H1 (cell line): ENCODE measurements around the gene TRIM56. TPM values are rescaled to one million over a fixed set of nuclear protein-coding genes. Genes with fewer than 3 reads are reported as not detected.

Experiments
- CTCF ChIA-PET: fragments of 300-600 bp; sonication (Branson Sonifier 250); formaldehyde crosslinking; loops from one replicate; lab custom pipeline; 2021; ENCODE audit not compliant: partially characterized antibody; lab: Charles Lee
- POLR2A ChIA-PET: fragments of 300-600 bp; sonication (Branson Sonifier 250); formaldehyde crosslinking; loops from one replicate; lab custom pipeline; 2021; ENCODE audit warnings: inconsistent platforms; ENCODE audit not compliant: partially characterized antibody; lab: Charles Lee
- DNase-seq, 2 experiments: peaks; one replicate each; pipeline versions ENCODE4 v3.0.0 to v3.0.0-alpha.2; 2010 to 2022; ENCODE audit warnings: low spot score in 2 of 2, low read depth in 1 of 2, mixed read lengths in 1 of 2
- FAIRE-seq: peaks from 2 replicates; lab custom pipeline; 2011; peaks lifted over from hg19 to GRCh38; lab: Jason Lieb, UNC
- H2AFZ ChIP-seq: 2 replicates; pipeline ENCODE4 v1.8.1; 2012; ENCODE audit warnings: low read length, inconsistent platforms
- H2AK5ac ChIP-seq: 2 replicates; pipeline ENCODE4 v1.6.1; 2013; ENCODE audit warnings: low read depth, low read length
- H2BK120ac ChIP-seq: replicated peaks from 2 replicates; pipeline ENCODE3; 2013; ENCODE audit warnings: low read depth, low read length, inconsistent platforms
- H2BK12ac ChIP-seq: 2 replicates; pipeline ENCODE4 v1.6.1; 2013; ENCODE audit warnings: low read depth, low read length
- H2BK15ac ChIP-seq: 2 replicates; pipeline ENCODE4 v1.6.1; 2013; ENCODE audit warnings: low read length
- H2BK20ac ChIP-seq: 2 replicates; pipeline ENCODE4 v1.6.1; 2013; ENCODE audit warnings: low read length
- H2BK5ac ChIP-seq: 2 replicates; pipeline ENCODE4 v1.6.1; 2013; ENCODE audit warnings: low read depth, low read length
- H3K14ac ChIP-seq: 2 replicates; pipeline ENCODE4 v1.6.1; 2013; ENCODE audit warnings: inconsistent platforms; ENCODE audit not compliant: insufficient read length
- H3K18ac ChIP-seq: 2 replicates; pipeline ENCODE4 v1.6.1; 2013; ENCODE audit warnings: low read length; ENCODE audit errors: extremely low read depth
- H3K23ac ChIP-seq: 2 replicates; pipeline ENCODE4 v1.6.1; 2013; ENCODE audit warnings: inconsistent platforms; ENCODE audit not compliant: insufficient read length
- H3K23me2 ChIP-seq: 2 replicates; pipeline ENCODE4 v1.6.1; 2013; ENCODE audit warnings: low read depth, low read length
- H3K27ac ChIP-seq: 2 replicates; pipeline ENCODE4 v1.6.1; 2011; ENCODE audit warnings: low read depth, low read length, inconsistent platforms
- H3K27me3 ChIP-seq, 4 experiments: replicated peaks in 1 of 4; 1 replicate in 1 of 4; 2 replicates in 3 of 4; pipeline versions ENCODE4 v1.6.1 to v1.8.1; 2011 to 2013; ENCODE audit warnings: low read length in 3 of 4, mild to moderate bottlenecking in 3 of 4, inconsistent platforms in 2 of 4, mixed read lengths in 2 of 4, moderate library complexity in 1 of 4; ENCODE audit not compliant: control insufficient read depth in 3 of 4, insufficient read depth in 3 of 4; ENCODE audit errors: extremely low read depth in 1 of 4
- H3K36me3 ChIP-seq, 4 experiments: 2 replicates each; pipeline versions ENCODE4 v1.6.1 to v1.8.1; 2011 to 2013; ENCODE audit warnings: mild to moderate bottlenecking in 4 of 4, low read length in 3 of 4, moderate library complexity in 2 of 4, control low read depth in 1 of 4, inconsistent platforms in 1 of 4; ENCODE audit not compliant: insufficient read depth in 4 of 4, control insufficient read depth in 2 of 4
- H3K4ac ChIP-seq: replicated peaks from 2 replicates; pipeline ENCODE3; 2013; ENCODE audit warnings: low read length, low read depth, mixed read lengths, inconsistent platforms; ENCODE audit not compliant: insufficient read length
- H3K4me1 ChIP-seq, 4 experiments: replicated peaks in 1 of 4; 1 replicate in 1 of 4; 2 replicates in 3 of 4; pipeline versions ENCODE4 v1.6.1 to v1.8.1; 2011 to 2013; ENCODE audit warnings: low read length in 3 of 4, inconsistent platforms in 2 of 4, mixed read lengths in 1 of 4; ENCODE audit not compliant: insufficient read depth in 4 of 4, control insufficient read depth in 3 of 4
- H3K4me2 ChIP-seq, 2 experiments: 2 replicates each; pipeline versions ENCODE4 v1.6.1 to v1.8.1; 2011 to 2013; ENCODE audit warnings: low read depth in 2 of 2, low read length in 2 of 2, control low read depth in 1 of 2, inconsistent platforms in 1 of 2, mild to moderate bottlenecking in 1 of 2; ENCODE audit not compliant: insufficient read depth in 1 of 2
- H3K4me3 ChIP-seq, 4 experiments: fragments of 200-600, 300-600 bp in 1 of 4; sonication (generic), shearing (Covaris generic), sonication (Bioruptor Twin) in 1 of 4; 2 replicates each; pipeline versions ENCODE4 v1.5.1 to v1.8.1; 2011 to 2016; ENCODE audit warnings: low read length in 4 of 4, low read depth in 3 of 4, control low read depth in 2 of 4, inconsistent platforms in 2 of 4, mild to moderate bottlenecking in 2 of 4, mixed read lengths in 1 of 4, moderate library complexity in 1 of 4; ENCODE audit not compliant: insufficient read depth in 2 of 4; ENCODE audit errors: extremely low read depth in 1 of 4
- H3K56ac ChIP-seq: replicated peaks from 2 replicates; pipeline ENCODE3; 2013; ENCODE audit warnings: low read depth, mild to moderate bottlenecking, mixed read lengths, low read length, inconsistent platforms; ENCODE audit not compliant: insufficient read length
- H3K79me1 ChIP-seq: 2 replicates; pipeline ENCODE4 v1.6.1; 2013; ENCODE audit warnings: low read depth, low read length, control low read depth
- H3K79me2 ChIP-seq, 2 experiments: 2 replicates each; pipeline versions ENCODE4 v1.6.1 to v1.8.1; 2012 to 2013; ENCODE audit warnings: low read length in 2 of 2, mild to moderate bottlenecking in 2 of 2, inconsistent platforms in 1 of 2; ENCODE audit not compliant: insufficient read depth in 2 of 2, control insufficient read depth in 1 of 2
- H3K9ac ChIP-seq, 4 experiments: replicated peaks in 1 of 4; 1 replicate in 1 of 4; 2 replicates in 3 of 4; pipeline versions ENCODE4 v1.6.1 to v1.8.1; 2011 to 2013; ENCODE audit warnings: low read depth in 3 of 4, low read length in 3 of 4, control low read depth in 2 of 4, mild to moderate bottlenecking in 2 of 4, moderate library complexity in 2 of 4, inconsistent platforms in 1 of 4; ENCODE audit errors: extremely low read depth in 1 of 4
- H3K9me3 ChIP-seq, 2 experiments: 2 replicates each; pipeline versions ENCODE4 v1.6.1 to v1.8.1; 2012 to 2013; ENCODE audit warnings: mild to moderate bottlenecking in 2 of 2, moderate library complexity in 2 of 2, control low read depth in 1 of 2, inconsistent platforms in 1 of 2, low read depth in 1 of 2, low read length in 1 of 2, mixed read lengths in 1 of 2; ENCODE audit not compliant: insufficient read depth in 2 of 2
- H4K20me1 ChIP-seq, 2 experiments: replicated peaks in 1 of 2; 2 replicates each; pipeline versions ENCODE3 to v1.8.1; 2011 to 2013; ENCODE audit warnings: inconsistent platforms in 2 of 2, low read length in 2 of 2, mild to moderate bottlenecking in 1 of 2; ENCODE audit not compliant: insufficient read depth in 2 of 2, control insufficient read depth in 1 of 2
- H4K5ac ChIP-seq: 2 replicates; pipeline ENCODE4 v1.6.1; 2013; ENCODE audit warnings: low read length, low read depth, mixed read lengths, inconsistent platforms; ENCODE audit not compliant: insufficient read length
- H4K8ac ChIP-seq: 2 replicates; pipeline ENCODE4 v1.8.0; 2013; ENCODE audit warnings: mild to moderate bottlenecking, moderate library complexity, low read length, inconsistent platforms; ENCODE audit not compliant: insufficient read depth; ENCODE audit errors: extremely low read depth
- H4K91ac ChIP-seq: replicated peaks from 2 replicates; pipeline ENCODE3; 2013; ENCODE audit warnings: low read length, mixed read lengths, inconsistent platforms; ENCODE audit not compliant: insufficient read length
- ATF2 ChIP-seq: IDR thresholded peaks from 2 replicates; pipeline ENCODE4 v1.6.1; 2012; ENCODE audit warnings: low read length, inconsistent platforms
- ATF3 ChIP-seq: IDR thresholded peaks from 2 replicates; pipeline ENCODE4 v1.6.1; 2011; ENCODE audit warnings: low read depth, mild to moderate bottlenecking, low read length; ENCODE audit not compliant: insufficient read depth
- CEBPB ChIP-seq: IDR thresholded peaks from 2 replicates; pipeline ENCODE4 v1.6.1; 2012; ENCODE audit warnings: low read depth, low read length
- CTBP2 ChIP-seq: IDR thresholded peaks from 2 replicates; pipeline ENCODE4 v1.7.0; 2011; ENCODE audit warnings: borderline replicate concordance, mild to moderate bottlenecking, moderate library complexity, mixed read lengths, low read length; ENCODE audit not compliant: insufficient read depth, insufficient read length
- EP300 ChIP-seq, 2 experiments: IDR thresholded peaks; 1 replicate in 1 of 2; 2 replicates in 1 of 2; pipeline ENCODE4 v1.6.1; 2011 to 2012; ENCODE audit warnings: low read depth in 2 of 2, low read length in 2 of 2, mild to moderate bottlenecking in 2 of 2, borderline replicate concordance in 1 of 2, inconsistent platforms in 1 of 2, moderate library complexity in 1 of 2
- POU5F1 ChIP-seq: IDR thresholded peaks from 2 replicates; pipeline ENCODE4 v1.6.1; 2011; ENCODE audit warnings: low read depth, mild to moderate bottlenecking, low read length, moderate library complexity
- SAP30 ChIP-seq: fragments of 300-600 bp; sonication (generic); IDR thresholded peaks from 2 replicates; pipeline ENCODE4 v1.7.1; 2012; ENCODE audit warnings: low read length, moderate library complexity, mild to moderate bottlenecking, inconsistent platforms; ENCODE audit not compliant: insufficient read depth, insufficient replicate concordance
- SIX5 ChIP-seq: IDR thresholded peaks from 2 replicates; pipeline ENCODE4 v1.6.1; 2011; ENCODE audit warnings: mild to moderate bottlenecking, low read depth, low read length
- TAF7 ChIP-seq: optimal IDR thresholded peaks from 2 replicates; pipeline ENCODE3; 2011; ENCODE audit warnings: low read depth, mild to moderate bottlenecking, inconsistent platforms, low read length, moderate library complexity, borderline replicate concordance
- WGBS, 2 experiments: shearing (Covaris generic) in 1 of 2; methylation state at CpG; one replicate each; pipeline versions ENCODE4 v1.1.6 to v1.1.7; 2013 to 2015; ENCODE audit warnings: low lambda C conversion rate in 2 of 2, mixed read lengths in 2 of 2, inconsistent platforms in 1 of 2, low coverage in 1 of 2, missing lambda C conversion rate in 1 of 2; ENCODE audit not compliant: insufficient replicate concordance in 2 of 2, insufficient coverage in 1 of 2, insufficient read length in 1 of 2; ENCODE audit errors: extremely low coverage in 1 of 2, missing lambda C conversion rate in 1 of 2; 5-methylcytosine and 5-hydroxymethylcytosine counted together
- polyA plus RNA-seq, 7 experiments: library from polyadenylated mRNA; depleted of rRNA in 3 of 7; stranded (reverse) in 5 of 7; unstranded in 2 of 7; fragments of >200 nt in 5 of 7; fragments of 200-250 nt in 2 of 7; gene quantifications; 1 replicate in 5 of 7; 2 replicates in 1 of 7; 4 replicates in 1 of 7; pipeline versions ENCODE4 v1.2.1 to v1.2.3, GENCODE V29; 2011 to 2013; ENCODE audit warnings: missing spikeins in 2 of 7, mixed read lengths in 2 of 7
- total RNA-seq: library from RNA; stranded (reverse); fragmentation: NEBNext Ultra II Directional; extraction: Animal tissue kit (Norgen Biotek cat#: 25700); gene quantifications from 2 replicates; pipeline ENCODE4 v1.2.1, GENCODE V29; 2021

TRIM56 gene
- total and polyA plus RNA-seq, 2 of the 8 experiments (the other 6 are each of a cell fraction or from before 2014, with no cell fraction given), result 2.0 to 17.5 TPM

- peaks cover 0 to 2% (median 0%) of the 10 kb centered on the region in 4 experiments; a peak in 1 of 7 replicates for H3K27me3 ChIP-seq
- no peak overlapping the region for H4K5ac ChIP-seq
- ChIA-PET CTCF (interaction anchor here (0.7 to 9.7 kb wide), 17 partner anchors 9 to 245 kb away, joined by 3 to 168 read pairs (median 4); partner anchors contain the start of genes MOGAT3 and SERPINE1), POLR2A (interaction anchor here (0.6 to 1.2 kb wide), 3 partner anchors 11 to 156 kb away, joined by 3 to 4 read pairs (median 4); partner anchors contain the start of genes SERPINE1 and TRIM56)
- WGBS, 2 experiments, result 95% methylated on average over 7 of the region's 9 CpGs; no CpG with 5 or more reads in 1 of the 2 experiments
- DNase-seq, result no peak
- H2BK5ac ChIP-seq, result no peak overlapping the region; the same call in 1 of the 2 replicates
- H4K8ac ChIP-seq, result peak overlapping the region; percentile 75; the same call in 1 of the 2 replicates
- no peak overlapping the region for H2AK5ac ChIP-seq
- H3K4me3 ChIP-seq, result no peak overlapping the region
- H3K18ac ChIP-seq, result no peak overlapping the region
- H2BK20ac ChIP-seq, result no peak overlapping the region
- H3K27ac ChIP-seq, result no peak overlapping the region
- no peaks in the 10 kb centered on the region for H3K79me2 ChIP-seq
- H3K56ac ChIP-seq, result no peak overlapping the region
- no peaks in the 10 kb centered on the region for H4K20me1 ChIP-seq
- no peak for TF ChIP-seq SIX5
- no peak for TF ChIP-seq CEBPB
- no peak for TF ChIP-seq ATF3
- no peak for TF ChIP-seq CTBP2
- no peak for TF ChIP-seq SAP30
- no peak for TF ChIP-seq ATF2
- TF ChIP-seq TAF7, result no peak
- TF ChIP-seq EP300 (IDR thresholded peaks at IDR 0.05; ENCODE audit: borderline replicate concordance in 1 of 2, low read depth in 2 of 2, low read length in 2 of 2), result no peak
- TF ChIP-seq POU5F1, result no peak
- H3K4me1 ChIP-seq, result peaks cover 2 to 14% (median 6%) of the 10 kb centered on the region in 4 experiments; a peak in 6 of 7 replicates
- H3K9me3 ChIP-seq, result no peaks in the 10 kb centered on the region
- no peak overlapping the region for H3K4me2 ChIP-seq
- H2BK12ac ChIP-seq, result 0 out of 2 replicates have a peak overlapping the region, but pooled peaks have one; percentile 44
- no peaks in the 10 kb centered on the region; the same call in 1 of the 2 replicates for H3K23me2 ChIP-seq
- H3K23ac ChIP-seq, result no peak overlapping the region
- no peaks in the 10 kb centered on the region for H3K79me1 ChIP-seq
- H3K9ac ChIP-seq, result no peak overlapping the region
- no peak overlapping the region for H3K14ac ChIP-seq
- H3K4ac ChIP-seq, result no peak overlapping the region
- no peaks in the 10 kb centered on the region for H3K36me3 ChIP-seq
- no peak overlapping the region for H2AFZ ChIP-seq
- H4K91ac ChIP-seq, result no peak overlapping the region
- no peak for FAIRE-seq
- no peak overlapping the region for H2BK15ac ChIP-seq
- no peak overlapping the region for H2BK120ac ChIP-seq
Observed at GRCh38 chr7:101137651-101138212, 52.5 kb downstream of the TRIM56 start.
